HG02610 (cell line): ENCODE measurements around the gene PDCD2.
A peak's percentile ranks its signal among the peaks of the same experiment; 100 is the strongest.
"Not testable (repeated sequence)": the region's sequence is repeated elsewhere in the genome, so short reads cannot be mapped to it uniquely, and the experiment has no call there.

Experiments used
- ATAC-seq: cut with Tn5 transposase; IDR thresholded peaks from one replicate; pipeline ENCODE4 v1.9.1; 2021; ENCODE audit warnings: mild to moderate bottlenecking, moderate library complexity; ENCODE audit not compliant: unreplicated experiment

PDCD2 gene

GRCh38 chr6:170584181-170584953 is at the start of gene PDCD2:
Gene PDCD2, minus strand, starts transcription at chr6:170584637. Its CDS starts 56 bp downstream, at chr6:170584581.
- ATAC-seq: peak; percentile 98

GRCh38 chr6:170616020-170616554 is 31.6 kb upstream of the PDCD2 start:
- ATAC-seq: not testable (repeated sequence)

GRCh38 chr6:170612256-170612804 is 27.9 kb upstream of the PDCD2 start:
- peak; percentile 81 for ATAC-seq

GRCh38 chr6:170609225-170609624 is 24.8 kb upstream of the PDCD2 start:
- not testable (repeated sequence) for ATAC-seq

GRCh38 chr6:170605574-170606259 is 21.3 kb upstream of the PDCD2 start:
- ATAC-seq: no peak

- ATAC-seq: no peak
Observed at GRCh38 chr6:170597278-170597677, 12.8 kb upstream of the PDCD2 start.

GRCh38 chr6:170596426-170596825 is 12.0 kb upstream of the PDCD2 start:
- ATAC-seq: no peak

GRCh38 chr6:170590725-170591124 is 6.3 kb upstream of the PDCD2 start:
- ATAC-seq: no peak

GRCh38 chr6:170584954-170585498 is 589 bp upstream of the PDCD2 start:
- peak; percentile 25 for ATAC-seq

GRCh38 chr6:170583756-170584180 is 669 bp downstream of the PDCD2 start:
- no peak for ATAC-seq

- no peak for ATAC-seq
Observed at GRCh38 chr6:170578909-170579308, 5.5 kb downstream of the PDCD2 start.

- ATAC-seq: no peak
Observed at GRCh38 chr6:170575250-170575649, 9.2 kb downstream of the PDCD2 start.

GRCh38 chr6:170572704-170573466 is 11.6 kb downstream of the PDCD2 start:
- no peak for ATAC-seq

GRCh38 chr6:170564936-170565530 is 19.4 kb downstream of the PDCD2 start:
- ATAC-seq: no peak

GRCh38 chr6:170561555-170561954 is 22.9 kb downstream of the PDCD2 start:
- ATAC-seq: no peak

GRCh38 chr6:170555305-170555704 is 29.1 kb downstream of the PDCD2 start:
- ATAC-seq: no peak

- no peak for ATAC-seq
Observed at GRCh38 chr6:170554796-170555137, 29.7 kb downstream of the PDCD2 start.

- ATAC-seq: peak; percentile 96
Observed at GRCh38 chr6:170554013-170554795, 30.2 kb downstream of the PDCD2 start, which contains the start of gene TBP. Gene TBP, plus strand, starts transcription at chr6:170554369. Its CDS starts 2,661 bp downstream, at chr6:170557030.

- peak; percentile 27 for ATAC-seq
Observed at GRCh38 chr6:170553534-170554012, 30.9 kb downstream of the PDCD2 start.
